Thoracic aorta (tissue), 2 donors: ENCODE data around the gene HPCAL4. TPM values are rescaled to one million over a fixed set of nuclear protein-coding genes. Genes with fewer than 3 reads are reported as not detected.
A peak's percentile ranks its signal among the peaks of the same experiment; 100 is the strongest.

Experiments used
- ATAC-seq: fragments of 150-250 bp; one replicate; pipeline ENCODE4 v1.8.0; 2017; ENCODE audit warnings: low read depth; ENCODE audit not compliant: insufficient number of reproducible peaks, low FRiP score
- DNase-seq: peaks from one replicate; pipeline ENCODE4 v3.0.0-alpha.2; 2020; ENCODE audit warnings: low spot score
- H3K27ac ChIP-seq, 2 donors: fragments of 200-600 bp; sonication (generic); 1 replicate in 1 of 2; 2 replicates in 1 of 2; pipeline ENCODE4 v1.5.1; 2016; ENCODE audit warnings: mild to moderate bottlenecking in 2 of 2, moderate library complexity in 2 of 2
- H3K27me3 ChIP-seq: fragments of 200-600 bp; sonication (generic); replicated peaks from 2 replicates; pipeline ENCODE4 v1.6.0; 2016; ENCODE audit warnings: mild to moderate bottlenecking; ENCODE audit not compliant: insufficient read depth
- H3K36me3 ChIP-seq: fragments of 200-600 bp; sonication (generic); one replicate; pipeline ENCODE4 v1.5.1; 2016
- H3K4me1 ChIP-seq, 2 donors: fragments of 200-600 bp; sonication (generic); 1 replicate in 1 of 2; 2 replicates in 1 of 2; pipeline versions ENCODE4 v1.5.1 to v1.6.0; 2016; ENCODE audit warnings: low read depth in 2 of 2, mild to moderate bottlenecking in 1 of 2; ENCODE audit not compliant: control insufficient read depth in 1 of 2
- H3K4me3 ChIP-seq: fragments of 200-600 bp; sonication (generic); 2 replicates; pipeline ENCODE4 v1.5.1; 2016; ENCODE audit warnings: mild to moderate bottlenecking
- H3K9me3 ChIP-seq: fragments of 200-600 bp; sonication (generic); 2 replicates; pipeline ENCODE4 v1.5.1; 2016
- CTCF ChIP-seq: fragments of 200-600 bp; sonication (generic); IDR thresholded peaks from one replicate; pipeline ENCODE4 v1.5.1; 2019; ENCODE audit warnings: antibody characterized with exemption
- total RNA-seq, 2 donors: library from RNA; depleted of rRNA; stranded (reverse); fragments of >200 nt; gene quantifications; one replicate each; pipeline versions ENCODE4 v1.1.0 to v1.2.3, GENCODE V29; 2016

Gene HPCAL4
- total RNA-seq: under 1 TPM in 1 of 2 donors, not detected in 1; 0.35 TPM

- no peak for ATAC-seq
- no peak for TF ChIP-seq CTCF
- Histone ChIP-seq H3K4me1 (peaks cover 14 to 22% of the 10 kb centered on the region in 2 donors), H3K36me3 (no peaks in the 10 kb centered on the region), H3K27me3 (peaks cover 6% of the 10 kb centered on the region), H3K9me3 (no peaks in the 10 kb centered on the region), H3K4me3 (peak within 1 kb of the TSS; percentile 73), H3K27ac (no peak within 1 kb of the TSS)
- DNase-seq: peak; percentile 61
Measured at GRCh38 chr1:39691383-39692151, at the start of gene HPCAL4. HPCAL4 (minus strand) TSS chr1:39691433; CDS start chr1:39684603, 6,830 bp downstream.

- ATAC-seq (peak; percentile 63), DNase-seq (peak; percentile 90)
- TF ChIP-seq CTCF: no peak
- peaks cover 10% of the 10 kb centered on the region for H3K36me3 ChIP-seq
- H3K4me1 ChIP-seq: peaks cover 9 to 21% of the 10 kb centered on the region in 2 donors
- no peaks in the 10 kb centered on the region for H3K27me3 ChIP-seq
- H3K9me3 ChIP-seq: no peaks in the 10 kb centered on the region
- peak within 1 kb of the TSS; percentile 51 to 74 for H3K27ac ChIP-seq
- peak within 1 kb of the TSS; percentile 90 for H3K4me3 ChIP-seq
Measured at GRCh38 chr1:39738622-39739366, 47.6 kb upstream of the HPCAL4 start, which contains the start of gene PPIE. PPIE (plus strand) TSS chr1:39738882; CDS start chr1:39738901, 19 bp downstream.

GRCh38 chr1:39737546-39738169, 46.4 kb upstream of the HPCAL4 start:
- Histone ChIP-seq H3K27me3 (no peaks in the 10 kb centered on the region), H3K4me1 (peaks cover 9 to 31% of the 10 kb centered on the region in 2 donors), H3K4me3 (no peak overlapping the region), H3K9me3 (no peaks in the 10 kb centered on the region), H3K36me3 (peaks cover under 1% of the 10 kb centered on the region), H3K27ac (no peak overlapping the region)
- TF ChIP-seq CTCF: no peak
- DNase-seq: no peak
- no peak for ATAC-seq

- ATAC-seq: no peak
- Histone ChIP-seq H3K9me3 (no peaks in the 10 kb centered on the region), H3K4me1 (peaks cover 9 to 30% of the 10 kb centered on the region in 2 donors), H3K27ac (no peak overlapping the region), H3K36me3 (no peaks in the 10 kb centered on the region), H3K27me3 (no peaks in the 10 kb centered on the region), H3K4me3 (no peak overlapping the region)
- no peak for TF ChIP-seq CTCF
- no peak for DNase-seq
Measured at GRCh38 chr1:39735731-39736130, 44.5 kb upstream of the HPCAL4 start.

GRCh38 chr1:39733161-39733560, 41.9 kb upstream of the HPCAL4 start:
- Histone ChIP-seq H3K9me3 (no peaks in the 10 kb centered on the region), H3K4me3 (no peak overlapping the region), H3K4me1 (peaks cover 0 to 13% of the 10 kb centered on the region in 2 donors), H3K27ac (no peak overlapping the region), H3K36me3 (no peaks in the 10 kb centered on the region), H3K27me3 (no peaks in the 10 kb centered on the region)
- no peak for DNase-seq
- no peak for ATAC-seq
- no peak for TF ChIP-seq CTCF
